Kidney (tissue), 14 donors: ENCODE measurements around the gene RSRC1. TPM values are rescaled to one million over a fixed set of nuclear protein-coding genes. Genes with fewer than 3 reads are reported as not detected.

ENCODE experiments used
- DNase-seq, 5 donors: peaks; one replicate each; pipeline ENCODE4 v3.0.0-alpha.2; 2013 to 2020
- FAIRE-seq: peaks from 2 replicates; lab custom pipeline; 2012; peaks lifted over from hg19 to GRCh38; lab: Jason Lieb, UNC
- H3K27ac ChIP-seq, 2 donors: one replicate each; pipeline ENCODE4 v1.7.0; 2013; ENCODE audit warnings: low read depth in 2 of 2, low read length in 2 of 2, inconsistent platforms in 1 of 2
- H3K27me3 ChIP-seq: one replicate; pipeline ENCODE4 v1.7.1; 2013; ENCODE audit warnings: low read length, inconsistent platforms; ENCODE audit not compliant: control insufficient read depth, insufficient read depth
- H3K36me3 ChIP-seq, 3 donors: one replicate each; pipeline versions ENCODE4 v1.7.0 to v1.7.1; 2013; ENCODE audit warnings: low read length in 3 of 3, control low read depth in 1 of 3, inconsistent platforms in 1 of 3; ENCODE audit not compliant: insufficient read depth in 3 of 3, control insufficient read depth in 2 of 3
- H3K4me1 ChIP-seq, 3 donors: one replicate each; pipeline versions ENCODE4 v1.7.0 to v1.7.1; 2013; ENCODE audit warnings: low read length in 3 of 3, inconsistent platforms in 1 of 3, low read depth in 1 of 3; ENCODE audit not compliant: control insufficient read depth in 2 of 3, insufficient read depth in 2 of 3
- H3K4me3 ChIP-seq, 3 donors: one replicate each; pipeline versions ENCODE4 v1.7.0 to v1.8.1; 2013; ENCODE audit warnings: low read length in 3 of 3, control low read depth in 1 of 3, inconsistent platforms in 1 of 3
- H3K9ac ChIP-seq, 3 donors: one replicate each; pipeline versions ENCODE4 v1.7.0 to v1.7.1; 2013; ENCODE audit warnings: low read length in 3 of 3, control low read depth in 1 of 3, inconsistent platforms in 1 of 3
- H3K9me3 ChIP-seq, 3 donors: one replicate each; pipeline versions ENCODE4 v1.7.0 to v1.7.1; 2013; ENCODE audit warnings: low read length in 3 of 3, control low read depth in 1 of 3, inconsistent platforms in 1 of 3; ENCODE audit not compliant: control insufficient read depth in 2 of 3, insufficient read depth in 1 of 3
- CTCF ChIP-seq: IDR thresholded peaks from 3 replicates; pipeline ENCODE4 v1.5.1; 2012; ENCODE audit warnings: mild to moderate bottlenecking, moderate library complexity, borderline replicate concordance; ENCODE audit not compliant: insufficient read depth; ENCODE audit errors: extremely low read depth
- intact Hi-C: fragments of 100-400 bp; cut with DNase I; formaldehyde crosslinking; loops from one replicate; pipeline ENCODE4 v1.11.1; 2022
- polyA plus RNA-seq: library from polyadenylated mRNA; stranded (reverse); fragments of 350-450 nt; fragmentation: Illumina TruSeq; extraction: RNeasy Lipid Tissue Mini Kit (QIAGEN cat#74804); gene quantifications from one replicate; pipeline ENCODE4 v1.2.3, GENCODE V29; 2014; ENCODE audit warnings: low read depth, low replicate concordance; ENCODE audit not compliant: insufficient read depth
- total RNA-seq: library from RNA; stranded (reverse); fragmentation: NEBNext Ultra II Directional; extraction: Animal tissue kit (Norgen Biotek cat#: 25700); gene quantifications from one replicate; pipeline ENCODE4 v1.2.1, GENCODE V29; 2021
- donor health status: control.
- donor health status: control.
- donor health status: control.
- donor health status: control.
- donor health status: control.
- donor health status: DM: yes; HTN: yes; CAD: no.
- donor health status: Normal renal cell carcinoma (clear cell type).

Gene RSRC1
- total and polyA plus RNA-seq, 2 donors from 2014 or later, result 14.3 to 33.8 TPM

GRCh38 chr3:158368271-158368670, 258.4 kb downstream of the RSRC1 start:
- no peak overlapping the region for H3K9ac ChIP-seq
- H3K4me1 ChIP-seq, result no peaks in the 10 kb centered on the region
- no peak for TF ChIP-seq CTCF
- FAIRE-seq (no peak), DNase-seq (no peak)
- H3K4me3 ChIP-seq, result no peak overlapping the region
- intact Hi-C loops, result no loop called here
- H3K27ac ChIP-seq, result no peak overlapping the region
- H3K9me3 ChIP-seq, result no peaks in the 10 kb centered on the region
- no peaks in the 10 kb centered on the region for H3K36me3 ChIP-seq
- no peaks in the 10 kb centered on the region for H3K27me3 ChIP-seq

GRCh38 chr3:158369279-158369678, 259.4 kb downstream of the RSRC1 start:
- no peak overlapping the region for H3K27ac ChIP-seq
- no peak for TF ChIP-seq CTCF
- H3K27me3 ChIP-seq, result no peaks in the 10 kb centered on the region
- no peaks in the 10 kb centered on the region for H3K4me1 ChIP-seq
- FAIRE-seq (no peak), DNase-seq (no peak)
- intact Hi-C loops, result no loop called here
- no peak overlapping the region for H3K9ac ChIP-seq
- H3K36me3 ChIP-seq, result no peaks in the 10 kb centered on the region
- no peak overlapping the region for H3K4me3 ChIP-seq
- no peaks in the 10 kb centered on the region for H3K9me3 ChIP-seq

- Histone ChIP-seq H3K4me1 (no peaks in the 10 kb centered on the region), H3K4me3 (no peak overlapping the region), H3K9ac (no peak overlapping the region), H3K36me3 (no peaks in the 10 kb centered on the region), H3K27ac (no peak overlapping the region), H3K9me3 (no peaks in the 10 kb centered on the region), H3K27me3 (no peaks in the 10 kb centered on the region)
- FAIRE-seq (no peak), DNase-seq (no peak)
- intact Hi-C loops, result no loop called here
- TF ChIP-seq CTCF, result no peak
Observed at GRCh38 chr3:158379517-158379916, 269.6 kb downstream of the RSRC1 start.

- H3K9me3 ChIP-seq, result no peaks in the 10 kb centered on the region
Observed at GRCh38 chr3:158381262-158381868, 271.5 kb downstream of the RSRC1 start.

More at GRCh38 chr3:158381262-158381868, 271.5 kb downstream of the RSRC1 start:
- Histone ChIP-seq H3K4me3 (no peak overlapping the region), H3K27ac (no peak overlapping the region), H3K4me1 (no peaks in the 10 kb centered on the region), H3K9ac (no peak overlapping the region), H3K27me3 (no peaks in the 10 kb centered on the region), H3K36me3 (no peaks in the 10 kb centered on the region)
- DNase-seq (no peak), FAIRE-seq (no peak)
- no peak for TF ChIP-seq CTCF
- intact Hi-C loops, result no loop called here
